Keratinocyte (primary cell): ENCODE measurements around the gene PARD3.

Experiments used
- EZH2 ChIP-seq: IDR thresholded peaks from one replicate; pipeline ENCODE4 v1.6.1; 2012; ENCODE audit warnings: inconsistent platforms, mild to moderate bottlenecking, low read length, moderate library complexity
- TF ChIP-seq, protein P1 (sequence below), 3 experiments: IDR thresholded peaks in 1 of 3; conservative IDR thresholded peaks in 1 of 3; optimal IDR thresholded peaks in 1 of 3; 2 replicates in 2 of 3; 3 replicates in 1 of 3; pipeline versions ENCODE3 to v1.5.1; 2011; ENCODE audit warnings: low read length in 3 of 3, mild to moderate bottlenecking in 3 of 3, moderate library complexity in 2 of 3, control low read depth in 1 of 3, inconsistent platforms in 1 of 3; ENCODE audit not compliant: insufficient read depth in 2 of 3; ENCODE audit errors: extremely low read depth in 1 of 3

DNA sequence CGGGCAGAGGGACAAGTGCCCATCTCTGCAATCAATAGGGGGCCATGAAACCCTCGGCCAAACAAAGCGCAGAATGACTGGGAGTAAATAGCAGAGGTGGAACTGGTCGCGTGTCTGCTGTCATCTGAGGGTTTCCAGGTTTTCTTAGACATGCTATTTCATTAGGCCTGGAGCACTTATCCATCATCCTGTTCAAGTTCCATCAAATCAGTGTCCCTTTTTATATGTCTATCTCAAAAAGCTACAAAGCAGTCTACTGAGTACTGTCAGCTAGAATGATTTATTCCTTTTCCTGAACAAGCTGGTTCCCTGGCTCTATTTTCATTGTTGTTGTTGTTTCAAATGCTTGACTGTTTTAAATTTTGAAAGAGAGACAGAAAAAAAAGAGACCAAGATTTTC is 590.5 kb downstream of the PARD3 start:
- TF ChIP-seq, protein P1, sequence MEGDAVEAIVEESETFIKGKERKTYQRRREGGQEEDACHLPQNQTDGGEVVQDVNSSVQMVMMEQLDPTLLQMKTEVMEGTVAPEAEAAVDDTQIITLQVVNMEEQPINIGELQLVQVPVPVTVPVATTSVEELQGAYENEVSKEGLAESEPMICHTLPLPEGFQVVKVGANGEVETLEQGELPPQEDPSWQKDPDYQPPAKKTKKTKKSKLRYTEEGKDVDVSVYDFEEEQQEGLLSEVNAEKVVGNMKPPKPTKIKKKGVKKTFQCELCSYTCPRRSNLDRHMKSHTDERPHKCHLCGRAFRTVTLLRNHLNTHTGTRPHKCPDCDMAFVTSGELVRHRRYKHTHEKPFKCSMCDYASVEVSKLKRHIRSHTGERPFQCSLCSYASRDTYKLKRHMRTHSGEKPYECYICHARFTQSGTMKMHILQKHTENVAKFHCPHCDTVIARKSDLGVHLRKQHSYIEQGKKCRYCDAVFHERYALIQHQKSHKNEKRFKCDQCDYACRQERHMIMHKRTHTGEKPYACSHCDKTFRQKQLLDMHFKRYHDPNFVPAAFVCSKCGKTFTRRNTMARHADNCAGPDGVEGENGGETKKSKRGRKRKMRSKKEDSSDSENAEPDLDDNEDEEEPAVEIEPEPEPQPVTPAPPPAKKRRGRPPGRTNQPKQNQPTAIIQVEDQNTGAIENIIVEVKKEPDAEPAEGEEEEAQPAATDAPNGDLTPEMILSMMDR (optimal IDR thresholded peaks at IDR 0.05 in 1 of 3, IDR thresholded peaks at IDR 0.05 in 1 of 3, conservative IDR thresholded peaks at IDR 0.05 in 1 of 3; ENCODE audit: extremely low read depth in 1 of 3, insufficient read depth in 2 of 3, low read length in 3 of 3), result no peak
- TF ChIP-seq EZH2, result no peak
